GM23248 (cell line): Measurements from ENCODE around the gene MED28. TPM values are rescaled to one million over a fixed set of nuclear protein-coding genes. Genes with fewer than 3 reads are reported as not detected.

ENCODE experiments used
- DNase-seq: peaks from one replicate; pipeline ENCODE4 v3.0.0-alpha.2; 2015
- H2AFZ ChIP-seq: fragments of 200-600 bp; sonication (generic); 2 replicates; pipeline ENCODE4 v1.6.1; 2016; ENCODE audit warnings: antibody characterized with exemption
- H3F3A ChIP-seq: fragments of 200-600 bp; sonication (generic); 2 replicates; pipeline ENCODE4 v1.6.1; 2016; ENCODE audit warnings: mild to moderate bottlenecking, antibody characterized with exemption, mixed run types; ENCODE audit not compliant: insufficient read depth
- H3K27ac ChIP-seq: fragments of 200-600 bp; sonication (generic); 2 replicates; pipeline ENCODE4 v1.5.1; 2016; ENCODE audit warnings: mild to moderate bottlenecking
- H3K27me3 ChIP-seq: fragments of 200-600 bp; sonication (generic); replicated peaks from 2 replicates; pipeline ENCODE4 v1.6.1; 2016; ENCODE audit warnings: mild to moderate bottlenecking; ENCODE audit not compliant: insufficient read depth
- H3K36me3 ChIP-seq: fragments of 200-600 bp; sonication (generic); 2 replicates; pipeline ENCODE4 v1.6.1; 2016; ENCODE audit warnings: low read depth, mild to moderate bottlenecking
- H3K4me1 ChIP-seq: fragments of 200-600 bp; sonication (generic); 2 replicates; pipeline ENCODE4 v1.6.1; 2016; ENCODE audit warnings: mild to moderate bottlenecking; ENCODE audit not compliant: insufficient read depth
- H3K4me2 ChIP-seq: fragments of 200-600 bp; sonication (generic); one replicate; pipeline ENCODE4 v1.6.1; 2016; ENCODE audit warnings: mild to moderate bottlenecking; ENCODE audit not compliant: unreplicated experiment
- H3K4me3 ChIP-seq: fragments of 200-600 bp; sonication (generic); 2 replicates; pipeline ENCODE4 v1.5.1; 2016; ENCODE audit warnings: mild to moderate bottlenecking
- H3K79me2 ChIP-seq: fragments of 200-600 bp; sonication (generic); 2 replicates; pipeline ENCODE4 v1.6.1; 2016; ENCODE audit warnings: mild to moderate bottlenecking; ENCODE audit not compliant: insufficient read depth
- H3K9ac ChIP-seq: fragments of 200-600 bp; sonication (generic); 2 replicates; pipeline ENCODE4 v1.6.1; 2016; ENCODE audit warnings: mild to moderate bottlenecking
- H3K9me2 ChIP-seq: fragments of 200-600 bp; sonication (generic); 2 replicates; pipeline ENCODE4 v1.6.1; 2016; ENCODE audit warnings: mixed run types, mild to moderate bottlenecking, moderate library complexity; ENCODE audit not compliant: insufficient read depth
- H3K9me3 ChIP-seq: fragments of 200-600 bp; sonication (generic); one replicate; pipeline ENCODE4 v1.6.1; 2017; ENCODE audit warnings: low read depth
- H4K20me1 ChIP-seq: fragments of 200-600 bp; sonication (generic); 2 replicates; pipeline ENCODE4 v1.6.0; 2016; ENCODE audit not compliant: insufficient read depth
- EZH2 ChIP-seq: fragments of 200-600 bp; sonication (generic); IDR thresholded peaks from 2 replicates; pipeline ENCODE4 v1.6.1; 2018; ENCODE audit warnings: antibody characterized with exemption, mild to moderate bottlenecking; ENCODE audit not compliant: insufficient read depth, poor library complexity, severe bottlenecking
- EZH2phosphoT487 ChIP-seq: fragments of 200-600 bp; sonication (generic); IDR thresholded peaks from 2 replicates; pipeline ENCODE4 v1.6.1; 2018; ENCODE audit warnings: antibody characterized with exemption, moderate library complexity, mild to moderate bottlenecking, low read depth; ENCODE audit not compliant: insufficient read depth
- WGBS, 2 experiments: methylation state at CpG; one replicate each; pipeline ENCODE4 v1.1.6; 2015 to 2017; ENCODE audit warnings: low lambda C conversion rate in 2 of 2, low coverage in 1 of 2; ENCODE audit errors: missing lambda C conversion rate in 2 of 2; 5-methylcytosine and 5-hydroxymethylcytosine counted together
- in situ Hi-C: fragments of 300-500 bp; cut with MboI; formaldehyde crosslinking; loops from 2 replicates; pipeline ENCODE4 v1.15.0; 2020
- polyA plus RNA-seq: library from polyadenylated mRNA; unstranded; fragments of >200 nt; fragmentation: Nextera tagmentation; extraction: Ambion mirVana; gene quantifications from 2 replicates; pipeline ENCODE4 v1.2.1, GENCODE V29; 2016
- total RNA-seq: library from RNA; depleted of rRNA; stranded (reverse); fragments of >200 nt; shearing (Covaris generic); gene quantifications from 2 replicates; pipeline ENCODE4 v1.2.3, GENCODE V29; 2014

Gene MED28
- total and polyA plus RNA-seq, 2 experiments from 2014 or later = 3.9 to 34.1 TPM

DNA sequence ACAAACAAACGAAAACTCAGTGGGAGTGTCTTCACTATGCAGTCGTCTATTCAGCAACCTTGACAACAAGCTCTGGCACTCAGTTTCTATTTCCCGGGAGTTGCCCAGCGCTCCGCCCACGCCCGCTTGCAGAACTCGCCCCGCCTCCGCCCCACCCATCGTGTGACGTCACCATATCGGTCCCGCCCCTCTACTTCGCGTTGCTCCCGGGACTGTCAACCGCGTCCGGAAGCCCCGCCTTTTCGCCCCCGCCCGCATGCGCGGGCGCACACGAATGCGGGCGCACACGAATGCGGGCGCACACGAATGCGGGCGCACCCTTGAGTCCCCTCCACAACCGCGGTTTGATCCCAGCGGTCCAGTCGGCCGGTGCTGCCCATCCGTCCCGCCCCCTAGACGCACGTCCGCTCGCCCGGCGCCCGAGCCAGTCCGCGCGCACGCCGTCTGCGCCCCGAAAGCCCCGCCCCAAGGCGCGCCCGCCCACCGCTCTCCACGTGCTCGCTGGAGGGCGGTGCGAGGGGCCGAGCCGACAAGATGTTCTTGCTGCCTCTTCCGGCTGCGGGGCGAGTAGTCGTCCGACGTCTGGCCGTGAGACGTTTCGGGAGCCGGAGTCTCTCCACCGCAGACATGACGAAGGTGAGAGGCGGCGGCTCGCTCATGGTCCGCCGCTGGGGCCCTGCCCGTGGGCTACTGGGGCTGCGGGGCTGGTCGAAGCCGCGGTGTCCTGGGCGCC is 37.3 kb upstream of the MED28 start, which contains the start of gene LAP3:
Gene LAP3 (plus strand): TSS at position 267 of the 733 bp plus-strand sequence. CDS start 268 bp downstream, at position 535.
- peak within 1 kb of the TSS; percentile 89 for H3K9ac ChIP-seq
- 1% methylated on average over 71 to 91 of the region's 91 CpGs for WGBS, 2 experiments
- H3K27ac ChIP-seq = peak within 1 kb of the TSS; percentile 86
- no peak for TF ChIP-seq EZH2
- no peak for TF ChIP-seq EZH2phosphoT487
- H3F3A ChIP-seq = no peaks in the 10 kb centered on the region
- peak within 1 kb of the TSS; percentile 81 for H3K4me2 ChIP-seq
- H3K4me1 ChIP-seq = peaks cover 8% of the 10 kb centered on the region; the same call in 1 of the 2 replicates
- H4K20me1 ChIP-seq = no peaks in the 10 kb centered on the region
- no peaks in the 10 kb centered on the region for H3K9me3 ChIP-seq
- H3K4me3 ChIP-seq = peak within 1 kb of the TSS; percentile 92
- in situ Hi-C loops = no loop called here
- peak; percentile 99 for DNase-seq
- peaks cover 13% of the 10 kb centered on the region for H3K79me2 ChIP-seq
- no peaks in the 10 kb centered on the region for H3K27me3 ChIP-seq
- peak within 1 kb of the TSS; percentile 92 for H2AFZ ChIP-seq
- peaks cover 7% of the 10 kb centered on the region; the same call in 1 of the 2 replicates for H3K36me3 ChIP-seq
- H3K9me2 ChIP-seq = no peaks in the 10 kb centered on the region

DNA sequence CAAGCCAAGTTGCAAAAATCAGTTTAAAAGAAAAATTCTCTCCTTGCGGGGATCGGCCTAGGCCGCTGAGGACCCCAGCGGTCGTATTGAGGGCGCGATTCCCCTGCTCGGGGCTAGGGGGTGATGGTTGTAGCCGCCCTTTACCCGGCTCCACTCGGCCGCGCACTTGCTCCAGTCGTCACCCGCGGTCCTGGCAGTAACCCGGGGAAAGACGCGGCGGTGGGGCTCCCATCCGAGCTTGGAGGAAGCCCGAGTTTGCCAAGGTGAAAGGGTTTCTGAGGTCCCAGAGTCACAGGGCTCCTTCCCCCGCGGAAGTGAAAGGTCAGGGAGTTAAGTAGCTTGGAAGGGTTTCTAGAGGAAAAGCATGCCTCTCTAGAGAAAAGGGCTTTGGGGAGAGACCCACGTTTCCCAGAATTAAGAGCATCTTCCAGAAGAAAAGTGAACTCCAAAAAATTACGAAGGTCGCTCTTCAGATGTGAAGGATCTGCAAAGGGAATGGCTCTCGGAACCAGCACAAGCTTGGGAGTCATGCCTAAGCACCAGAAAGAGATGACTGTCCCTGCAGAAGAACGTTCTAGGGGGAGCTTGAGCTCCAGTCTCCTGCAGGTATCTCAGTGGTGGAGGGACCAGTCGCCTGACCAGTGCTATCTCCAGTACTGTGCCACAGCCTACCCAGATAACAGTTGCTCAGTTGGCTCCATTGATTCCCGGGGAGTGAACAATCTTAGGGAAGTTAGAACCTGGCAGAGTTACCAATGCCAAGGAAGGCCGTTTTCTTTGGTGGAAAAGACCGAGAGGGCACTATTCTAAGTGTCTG is 36.6 kb upstream of the MED28 start:
- peaks cover 8% of the 10 kb centered on the region; the same call in 1 of the 2 replicates for H3K4me1 ChIP-seq
- peak overlapping the region; percentile 89 for H3K9ac ChIP-seq
- no peaks in the 10 kb centered on the region for H3F3A ChIP-seq
- peaks cover 13% of the 10 kb centered on the region; the same call in 1 of the 2 replicates for H3K36me3 ChIP-seq
- H3K79me2 ChIP-seq = peaks cover 13% of the 10 kb centered on the region
- TF ChIP-seq EZH2phosphoT487 (no peak), EZH2 (no peak)
- peak overlapping the region; percentile 86 for H3K27ac ChIP-seq
- H3K4me3 ChIP-seq = peak overlapping the region; percentile 92
- H3K27me3 ChIP-seq = no peaks in the 10 kb centered on the region
- H3K9me3 ChIP-seq = no peaks in the 10 kb centered on the region
- H3K9me2 ChIP-seq = no peaks in the 10 kb centered on the region
- H3K4me2 ChIP-seq = peak overlapping the region; percentile 74
- peak overlapping the region; percentile 92 for H2AFZ ChIP-seq
- DNase-seq = peak; percentile 73
- WGBS, 2 experiments = 5 to 6% methylated on average over 27 to 32 of the region's 33 CpGs
- no peaks in the 10 kb centered on the region for H4K20me1 ChIP-seq
- in situ Hi-C loops = no loop called here

DNA sequence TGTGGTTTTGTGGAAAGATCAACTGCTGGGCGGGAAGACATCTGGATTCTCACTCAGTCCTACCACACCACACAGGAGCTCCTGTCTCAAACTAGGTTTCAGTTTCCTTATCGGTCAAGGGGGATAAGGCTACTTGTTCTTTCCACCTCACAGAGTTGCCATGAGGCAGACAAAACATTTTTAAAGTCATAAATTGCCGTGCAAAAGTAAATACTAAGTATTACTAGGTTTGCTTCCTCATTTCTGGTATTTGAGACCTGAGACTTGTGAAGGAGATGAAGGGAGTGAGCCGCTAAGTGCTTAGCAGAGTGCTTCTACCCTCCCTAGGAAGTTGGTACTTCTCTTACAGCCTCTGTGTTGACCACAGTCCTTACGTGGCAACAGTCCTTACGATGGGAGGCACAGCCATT is 36.0 kb upstream of the MED28 start:
- Histone ChIP-seq H4K20me1 (no peaks in the 10 kb centered on the region), H3K9me2 (no peaks in the 10 kb centered on the region), H3K79me2 (peaks cover 13% of the 10 kb centered on the region), H3K27ac (peak overlapping the region; percentile 86), H3K4me1 (peaks cover 8% of the 10 kb centered on the region; the same call in 1 of the 2 replicates), H3K9me3 (no peaks in the 10 kb centered on the region), H2AFZ (peak overlapping the region; percentile 92), H3K27me3 (no peaks in the 10 kb centered on the region), H3K4me2 (peak overlapping the region; percentile 74), H3K4me3 (peak overlapping the region; percentile 92), H3K9ac (peak overlapping the region; percentile 89), H3K36me3 (peaks cover 13% of the 10 kb centered on the region; the same call in 1 of the 2 replicates), H3F3A (no peaks in the 10 kb centered on the region)
- 77 to 86% methylated on average over 6 of the region's 6 CpGs for whole genome bisulfite sequencing, 2 experiments
- no peak for TF ChIP-seq EZH2phosphoT487
- TF ChIP-seq EZH2 = no peak
- in situ Hi-C loops = no loop called here
- DNase-seq = no peak

DNA sequence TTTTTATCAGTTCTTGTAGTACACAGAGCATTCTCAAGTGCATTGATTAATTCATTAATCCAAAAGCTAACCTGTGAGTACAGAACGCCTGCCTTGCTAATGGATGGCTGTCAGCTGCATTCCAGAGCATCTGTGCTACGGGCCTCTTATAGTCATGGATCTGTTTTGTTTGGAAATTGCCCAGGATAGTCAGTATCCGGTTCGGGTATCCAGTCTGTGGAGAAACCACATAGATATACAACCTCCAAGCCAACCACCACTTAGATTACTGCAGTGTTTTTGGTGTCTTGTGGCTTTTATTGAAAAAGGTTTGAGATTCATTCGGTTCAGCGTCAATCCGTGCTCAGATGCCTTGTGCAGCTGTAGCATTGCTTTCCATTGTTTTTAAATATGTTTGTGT is 33.5 kb upstream of the MED28 start:
- Histone ChIP-seq H3K4me2 (no peak overlapping the region), H3K9me2 (no peaks in the 10 kb centered on the region)
- in situ Hi-C loops = no loop called here

More for the DNA sequence above, 33.5 kb upstream of the MED28 start:
- H3F3A ChIP-seq = no peaks in the 10 kb centered on the region
- no peak overlapping the region for H3K9ac ChIP-seq
- WGBS, 2 experiments = 91 to 96% methylated on average over 7 of the region's 7 CpGs
- H3K4me1 ChIP-seq = peaks cover 8% of the 10 kb centered on the region; the same call in 1 of the 2 replicates
- DNase-seq = no peak
- H3K27ac ChIP-seq = no peak overlapping the region
- peaks cover 13% of the 10 kb centered on the region for H3K79me2 ChIP-seq
- H3K27me3 ChIP-seq = no peaks in the 10 kb centered on the region
- H3K4me3 ChIP-seq = no peak overlapping the region
- H4K20me1 ChIP-seq = no peaks in the 10 kb centered on the region
- no peak overlapping the region for H2AFZ ChIP-seq
- peaks cover 31% of the 10 kb centered on the region; the same call in 1 of the 2 replicates for H3K36me3 ChIP-seq
- TF ChIP-seq EZH2 (no peak), EZH2phosphoT487 (no peak)
- H3K9me3 ChIP-seq = no peaks in the 10 kb centered on the region
